ENCODE measurements around the gene DYNLT1.

- TF ChIP-seq FOS (IDR thresholded peaks at IDR 0.05; ENCODE audit: low read depth, low read length) (no peak), SMC3 (IDR thresholded peaks at IDR 0.05; ENCODE audit: low read depth, low read length) (no peak), POLR2A (IDR thresholded peaks at IDR 0.05; ENCODE audit: low read depth, low read length) (no peak), RAD21 (IDR thresholded peaks at IDR 0.05; ENCODE audit: low read length) (no peak), RFX5 (IDR thresholded peaks at IDR 0.05; ENCODE audit: low read depth, low read length) (no peak), CTCF (conservative IDR thresholded peaks at IDR 0.05; ENCODE audit: low read depth, low read length) (no peak), USF2 (IDR thresholded peaks at IDR 0.05; ENCODE audit: low read depth, low read length) (no peak), MXI1 (IDR thresholded peaks at IDR 0.05; ENCODE audit: borderline replicate concordance, low read depth, low read length) (no peak)
Observed at GRCh38 chr6:158686791-158687381, 42.3 kb upstream of the DYNLT1 start.

Data from IMR-90 (cell line).